GM23338 (cell line): ENCODE data around the gene HEY2. TPM values are rescaled to one million over a fixed set of nuclear protein-coding genes. Genes with fewer than 3 reads are reported as not detected.

Experiments used
- ATAC-seq: fragments of 200-7000 bp; cut with Tn5 transposase; 3 replicates; pipeline ENCODE4 v1.9.1; 2020
- DNase-seq: peaks from one replicate; pipeline ENCODE4 v3.0.0-alpha.2; 2015; ENCODE audit warnings: low spot score
- H2AFZ ChIP-seq: fragments of 200-600 bp; sonication (generic); 2 replicates; pipeline ENCODE4 v1.8.0; 2016; ENCODE audit warnings: antibody characterized with exemption, mild to moderate bottlenecking, moderate library complexity
- H3F3A ChIP-seq: fragments of 200-600 bp; sonication (generic); replicated peaks from 2 replicates; pipeline ENCODE4 v1.8.0; 2017; ENCODE audit warnings: antibody characterized with exemption, mixed run types, low read depth
- H3K27ac ChIP-seq: fragments of 200-600 bp; sonication (generic); 2 replicates; pipeline ENCODE4 v1.6.1; 2016; ENCODE audit warnings: low read depth
- H3K27me3 ChIP-seq: fragments of 200-600 bp; sonication (generic); 2 replicates; pipeline ENCODE4 v1.8.0; 2016; ENCODE audit warnings: mild to moderate bottlenecking, mixed run types, moderate library complexity; ENCODE audit not compliant: insufficient read depth
- H3K36me3 ChIP-seq: fragments of 200-600 bp; sonication (generic); 2 replicates; pipeline ENCODE4 v1.8.0; 2016; ENCODE audit warnings: mild to moderate bottlenecking; ENCODE audit not compliant: insufficient read depth
- H3K4me1 ChIP-seq: fragments of 200-600 bp; sonication (generic); 2 replicates; pipeline ENCODE4 v1.8.0; 2016; ENCODE audit warnings: mild to moderate bottlenecking, moderate library complexity; ENCODE audit not compliant: insufficient read depth
- H3K4me2 ChIP-seq: fragments of 200-600 bp; sonication (generic); 2 replicates; pipeline ENCODE4 v1.7.1; 2017; ENCODE audit warnings: mixed run types
- H3K4me3 ChIP-seq: fragments of 200-600 bp; sonication (generic); 2 replicates; pipeline ENCODE4 v1.6.1; 2016; ENCODE audit warnings: mixed run types
- H3K79me2 ChIP-seq: fragments of 200-600 bp; sonication (generic); replicated peaks from 2 replicates; pipeline ENCODE4 v1.8.0; 2017; ENCODE audit warnings: mild to moderate bottlenecking; ENCODE audit not compliant: insufficient read depth
- H3K9me2 ChIP-seq: fragments of 200-600 bp; sonication (generic); 2 replicates; pipeline ENCODE4 v1.8.0; 2017; ENCODE audit not compliant: insufficient read depth
- H4K20me1 ChIP-seq: fragments of 200-600 bp; sonication (generic); replicated peaks from 2 replicates; pipeline ENCODE4 v1.8.0; 2017; ENCODE audit warnings: mild to moderate bottlenecking; ENCODE audit not compliant: insufficient read depth
- H3K27ac Mint-ChIP-seq: 2 replicates; pipeline ENCODE4 v1.8.0; 2020; ENCODE audit warnings: inconsistent platforms, mild to moderate bottlenecking, moderate library complexity, mixed read lengths
- H3K27me3 Mint-ChIP-seq: 3 replicates; pipeline ENCODE4 v1.8.0; 2022; ENCODE audit warnings: low read depth, mild to moderate bottlenecking, moderate library complexity, mixed read lengths, inconsistent platforms; ENCODE audit not compliant: insufficient read depth, poor library complexity
- H3K36me3 Mint-ChIP-seq: 3 replicates; pipeline ENCODE4 v1.8.0; 2021; ENCODE audit warnings: low read depth, mild to moderate bottlenecking, inconsistent platforms, moderate library complexity, mixed read lengths
- H3K4me1 Mint-ChIP-seq: 3 replicates; pipeline ENCODE4 v1.8.0; 2020; ENCODE audit warnings: mild to moderate bottlenecking, inconsistent platforms, mixed read lengths
- H3K4me3 Mint-ChIP-seq: 3 replicates; pipeline ENCODE4 v1.8.0; 2021; ENCODE audit warnings: moderate library complexity, mild to moderate bottlenecking, inconsistent platforms, mixed read lengths
- H3K9me3 Mint-ChIP-seq: 3 replicates; pipeline ENCODE4 v1.8.0; 2020; ENCODE audit warnings: moderate library complexity, mild to moderate bottlenecking, inconsistent platforms, mixed read lengths
- CREB1 ChIP-seq: fragments of 250-450 bp; sonication (Bioruptor Pico); IDR thresholded peaks from 2 replicates; pipeline ENCODE4 v1.5.0; 2020; ENCODE audit warnings: low read depth, mild to moderate bottlenecking, moderate library complexity
- EZH2 ChIP-seq: fragments of 200-600 bp; sonication (generic); IDR thresholded peaks from one replicate; pipeline ENCODE4 v1.8.0; 2017; ENCODE audit warnings: antibody characterized with exemption, mild to moderate bottlenecking, low read depth; ENCODE audit not compliant: unreplicated experiment
- EZH2phosphoT487 ChIP-seq: fragments of 200-600 bp; sonication (generic); IDR thresholded peaks from one replicate; pipeline ENCODE4 v1.8.1; 2018; ENCODE audit warnings: antibody characterized with exemption; ENCODE audit not compliant: unreplicated experiment
- JUNB ChIP-seq: IDR thresholded peaks from one replicate; pipeline ENCODE4 v1.6.1; 2016; ENCODE audit warnings: antibody characterized with exemption; ENCODE audit not compliant: unreplicated experiment
- NANOG ChIP-seq: IDR thresholded peaks from 2 replicates; pipeline ENCODE4 v1.6.1; 2016; ENCODE audit warnings: antibody characterized with exemption, borderline replicate concordance
- POLR2AphosphoS5 ChIP-seq: IDR thresholded peaks from 2 replicates; pipeline ENCODE4 v1.6.1; 2016; ENCODE audit warnings: antibody characterized with exemption, low read depth
- STAT1 ChIP-seq: IDR thresholded peaks from one replicate; pipeline ENCODE4 v1.6.1; 2016; ENCODE audit warnings: antibody characterized with exemption; ENCODE audit not compliant: unreplicated experiment
- ZNF114 ChIP-seq: fragments of 250-450 bp; sonication (Bioruptor Pico); IDR thresholded peaks from 2 replicates; pipeline ENCODE4 v1.5.0; 2020; ENCODE audit warnings: mild to moderate bottlenecking, moderate library complexity
- ZNF331 ChIP-seq: fragments of 250-450 bp; sonication (Bioruptor Pico); IDR thresholded peaks from 2 replicates; pipeline ENCODE4 v1.5.0; 2020; ENCODE audit warnings: low read depth, mild to moderate bottlenecking, moderate library complexity
- polyA plus RNA-seq: library from polyadenylated mRNA; unstranded; fragments of >200 nt; fragmentation: Nextera tagmentation; extraction: Ambion mirVana; gene quantifications from 2 replicates; pipeline ENCODE4 v1.2.1, GENCODE V29; 2016
- total RNA-seq: library from RNA; depleted of rRNA; stranded (reverse); fragments of >200 nt; shearing (Covaris generic); gene quantifications from 2 replicates; pipeline ENCODE4 v1.2.3, GENCODE V29; 2014
- TF ChIP-seq, protein P1 (sequence below): fragments of 250-450 bp; sonication (Bioruptor Pico); IDR thresholded peaks from 2 replicates; pipeline ENCODE4 v1.5.0; 2020; ENCODE audit warnings: mild to moderate bottlenecking, moderate library complexity
- TF ChIP-seq, protein P2 (sequence below): IDR thresholded peaks from 2 replicates; pipeline ENCODE4 v1.6.1; 2016; ENCODE audit warnings: antibody characterized with exemption
- TF ChIP-seq, protein P3 (sequence below): IDR thresholded peaks from one replicate; pipeline ENCODE4 v1.6.1; 2018; ENCODE audit warnings: antibody characterized with exemption; ENCODE audit not compliant: unreplicated experiment
- TF ChIP-seq, protein P4 (sequence below), 2 experiments: fragments of 200-600 bp in 1 of 2; sonication (generic) in 1 of 2; conservative IDR thresholded peaks; 2 replicates each; pipeline versions ENCODE4 v1.5.1 to v1.6.1; 2016 to 2017; ENCODE audit warnings: antibody characterized with exemption in 2 of 2, low read depth in 2 of 2, mild to moderate bottlenecking in 2 of 2, moderate library complexity in 1 of 2

Gene HEY2
- total and polyA plus RNA-seq, 2 experiments from 2014 or later: 4.3 to 8.5 TPM

DNA sequence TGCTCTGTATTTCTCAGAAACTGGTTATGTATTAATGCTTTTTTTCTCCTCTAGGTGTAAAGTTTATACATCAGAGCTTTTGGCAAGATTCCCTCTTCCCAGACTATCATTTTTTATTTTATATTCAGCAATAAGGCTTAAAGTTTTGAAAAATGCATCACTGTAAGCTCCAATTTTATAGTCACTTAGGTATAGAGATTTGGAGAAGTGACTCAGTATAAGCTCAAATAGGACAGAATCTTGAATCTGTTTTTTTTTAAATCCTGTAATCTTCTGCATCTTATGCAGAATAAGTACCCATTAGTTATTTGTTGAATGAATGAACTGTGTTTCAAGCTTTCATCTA, 42.4 kb downstream of the HEY2 start:
- H3K9me3 Mint-ChIP-seq: no peaks in the 10 kb centered on the region
- peaks cover 24% of the 10 kb centered on the region for H3K4me1 Mint-ChIP-seq
- DNase-seq: no peak
- H3K4me1 ChIP-seq: peaks cover 19% of the 10 kb centered on the region
- H3K79me2 ChIP-seq: peaks cover 13% of the 10 kb centered on the region
- H3K27me3 Mint-ChIP-seq: peaks cover 4% of the 10 kb centered on the region
- no peak for ATAC-seq
- H4K20me1 ChIP-seq: no peaks in the 10 kb centered on the region
- H3K4me3 Mint-ChIP-seq: peak overlapping the region; percentile 82
- no peaks in the 10 kb centered on the region; the same call in 2 of the 3 replicates for H3K36me3 Mint-ChIP-seq
- H3K27ac Mint-ChIP-seq: no peak overlapping the region
- peak overlapping the region; percentile 92 for H3K4me2 ChIP-seq
- no peaks in the 10 kb centered on the region for H3K27me3 ChIP-seq
- no peaks in the 10 kb centered on the region for H3K36me3 ChIP-seq
- H2AFZ ChIP-seq: no peak overlapping the region
- H3F3A ChIP-seq: peaks cover 7% of the 10 kb centered on the region; the same call in 1 of the 2 replicates
- H3K9me2 ChIP-seq: no peaks in the 10 kb centered on the region
- TF ChIP-seq, protein P1, sequence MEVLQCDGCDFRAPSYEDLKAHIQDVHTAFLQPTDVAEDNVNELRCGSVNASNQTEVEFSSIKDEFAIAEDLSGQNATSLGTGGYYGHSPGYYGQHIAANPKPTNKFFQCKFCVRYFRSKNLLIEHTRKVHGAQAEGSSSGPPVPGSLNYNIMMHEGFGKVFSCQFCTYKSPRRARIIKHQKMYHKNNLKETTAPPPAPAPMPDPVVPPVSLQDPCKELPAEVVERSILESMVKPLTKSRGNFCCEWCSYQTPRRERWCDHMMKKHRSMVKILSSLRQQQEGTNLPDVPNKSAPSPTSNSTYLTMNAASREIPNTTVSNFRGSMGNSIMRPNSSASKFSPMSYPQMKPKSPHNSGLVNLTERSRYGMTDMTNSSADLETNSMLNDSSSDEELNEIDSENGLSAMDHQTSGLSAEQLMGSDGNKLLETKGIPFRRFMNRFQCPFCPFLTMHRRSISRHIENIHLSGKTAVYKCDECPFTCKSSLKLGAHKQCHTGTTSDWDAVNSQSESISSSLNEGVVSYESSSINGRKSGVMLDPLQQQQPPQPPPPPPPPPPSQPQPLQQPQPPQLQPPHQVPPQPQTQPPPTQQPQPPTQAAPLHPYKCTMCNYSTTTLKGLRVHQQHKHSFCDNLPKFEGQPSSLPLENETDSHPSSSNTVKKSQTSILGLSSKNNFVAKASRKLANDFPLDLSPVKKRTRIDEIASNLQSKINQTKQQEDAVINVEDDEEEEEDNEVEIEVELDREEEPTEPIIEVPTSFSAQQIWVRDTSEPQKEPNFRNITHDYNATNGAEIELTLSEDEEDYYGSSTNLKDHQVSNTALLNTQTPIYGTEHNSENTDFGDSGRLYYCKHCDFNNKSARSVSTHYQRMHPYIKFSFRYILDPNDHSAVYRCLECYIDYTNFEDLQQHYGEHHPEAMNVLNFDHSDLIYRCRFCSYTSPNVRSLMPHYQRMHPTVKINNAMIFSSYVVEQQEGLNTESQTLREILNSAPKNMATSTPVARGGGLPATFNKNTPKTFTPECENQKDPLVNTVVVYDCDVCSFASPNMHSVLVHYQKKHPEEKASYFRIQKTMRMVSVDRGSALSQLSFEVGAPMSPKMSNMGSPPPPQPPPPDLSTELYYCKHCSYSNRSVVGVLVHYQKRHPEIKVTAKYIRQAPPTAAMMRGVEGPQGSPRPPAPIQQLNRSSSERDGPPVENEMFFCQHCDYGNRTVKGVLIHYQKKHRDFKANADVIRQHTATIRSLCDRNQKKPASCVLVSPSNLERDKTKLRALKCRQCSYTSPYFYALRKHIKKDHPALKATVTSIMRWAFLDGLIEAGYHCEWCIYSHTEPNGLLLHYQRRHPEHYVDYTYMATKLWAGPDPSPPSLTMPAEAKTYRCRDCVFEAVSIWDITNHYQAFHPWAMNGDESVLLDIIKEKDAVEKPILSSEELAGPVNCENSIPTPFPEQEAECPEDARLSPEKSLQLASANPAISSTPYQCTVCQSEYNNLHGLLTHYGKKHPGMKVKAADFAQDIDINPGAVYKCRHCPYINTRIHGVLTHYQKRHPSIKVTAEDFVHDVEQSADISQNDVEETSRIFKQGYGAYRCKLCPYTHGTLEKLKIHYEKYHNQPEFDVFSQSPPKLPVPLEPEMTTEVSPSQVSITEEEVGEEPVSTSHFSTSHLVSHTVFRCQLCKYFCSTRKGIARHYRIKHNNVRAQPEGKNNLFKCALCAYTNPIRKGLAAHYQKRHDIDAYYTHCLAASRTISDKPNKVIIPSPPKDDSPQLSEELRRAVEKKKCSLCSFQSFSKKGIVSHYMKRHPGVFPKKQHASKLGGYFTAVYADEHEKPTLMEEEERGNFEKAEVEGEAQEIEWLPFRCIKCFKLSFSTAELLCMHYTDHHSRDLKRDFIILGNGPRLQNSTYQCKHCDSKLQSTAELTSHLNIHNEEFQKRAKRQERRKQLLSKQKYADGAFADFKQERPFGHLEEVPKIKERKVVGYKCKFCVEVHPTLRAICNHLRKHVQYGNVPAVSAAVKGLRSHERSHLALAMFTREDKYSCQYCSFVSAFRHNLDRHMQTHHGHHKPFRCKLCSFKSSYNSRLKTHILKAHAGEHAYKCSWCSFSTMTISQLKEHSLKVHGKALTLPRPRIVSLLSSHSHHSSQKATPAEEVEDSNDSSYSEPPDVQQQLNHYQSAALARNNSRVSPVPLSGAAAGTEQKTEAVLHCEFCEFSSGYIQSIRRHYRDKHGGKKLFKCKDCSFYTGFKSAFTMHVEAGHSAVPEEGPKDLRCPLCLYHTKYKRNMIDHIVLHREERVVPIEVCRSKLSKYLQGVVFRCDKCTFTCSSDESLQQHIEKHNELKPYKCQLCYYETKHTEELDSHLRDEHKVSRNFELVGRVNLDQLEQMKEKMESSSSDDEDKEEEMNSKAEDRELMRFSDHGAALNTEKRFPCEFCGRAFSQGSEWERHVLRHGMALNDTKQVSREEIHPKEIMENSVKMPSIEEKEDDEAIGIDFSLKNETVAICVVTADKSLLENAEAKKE (CRISPR knock-in tag): no peak
- TF ChIP-seq NANOG: no peak
- TF ChIP-seq, protein P2, sequence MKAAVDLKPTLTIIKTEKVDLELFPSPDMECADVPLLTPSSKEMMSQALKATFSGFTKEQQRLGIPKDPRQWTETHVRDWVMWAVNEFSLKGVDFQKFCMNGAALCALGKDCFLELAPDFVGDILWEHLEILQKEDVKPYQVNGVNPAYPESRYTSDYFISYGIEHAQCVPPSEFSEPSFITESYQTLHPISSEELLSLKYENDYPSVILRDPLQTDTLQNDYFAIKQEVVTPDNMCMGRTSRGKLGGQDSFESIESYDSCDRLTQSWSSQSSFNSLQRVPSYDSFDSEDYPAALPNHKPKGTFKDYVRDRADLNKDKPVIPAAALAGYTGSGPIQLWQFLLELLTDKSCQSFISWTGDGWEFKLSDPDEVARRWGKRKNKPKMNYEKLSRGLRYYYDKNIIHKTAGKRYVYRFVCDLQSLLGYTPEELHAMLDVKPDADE: no peak
- no peak for TF ChIP-seq POLR2AphosphoS5
- TF ChIP-seq, protein P3, sequence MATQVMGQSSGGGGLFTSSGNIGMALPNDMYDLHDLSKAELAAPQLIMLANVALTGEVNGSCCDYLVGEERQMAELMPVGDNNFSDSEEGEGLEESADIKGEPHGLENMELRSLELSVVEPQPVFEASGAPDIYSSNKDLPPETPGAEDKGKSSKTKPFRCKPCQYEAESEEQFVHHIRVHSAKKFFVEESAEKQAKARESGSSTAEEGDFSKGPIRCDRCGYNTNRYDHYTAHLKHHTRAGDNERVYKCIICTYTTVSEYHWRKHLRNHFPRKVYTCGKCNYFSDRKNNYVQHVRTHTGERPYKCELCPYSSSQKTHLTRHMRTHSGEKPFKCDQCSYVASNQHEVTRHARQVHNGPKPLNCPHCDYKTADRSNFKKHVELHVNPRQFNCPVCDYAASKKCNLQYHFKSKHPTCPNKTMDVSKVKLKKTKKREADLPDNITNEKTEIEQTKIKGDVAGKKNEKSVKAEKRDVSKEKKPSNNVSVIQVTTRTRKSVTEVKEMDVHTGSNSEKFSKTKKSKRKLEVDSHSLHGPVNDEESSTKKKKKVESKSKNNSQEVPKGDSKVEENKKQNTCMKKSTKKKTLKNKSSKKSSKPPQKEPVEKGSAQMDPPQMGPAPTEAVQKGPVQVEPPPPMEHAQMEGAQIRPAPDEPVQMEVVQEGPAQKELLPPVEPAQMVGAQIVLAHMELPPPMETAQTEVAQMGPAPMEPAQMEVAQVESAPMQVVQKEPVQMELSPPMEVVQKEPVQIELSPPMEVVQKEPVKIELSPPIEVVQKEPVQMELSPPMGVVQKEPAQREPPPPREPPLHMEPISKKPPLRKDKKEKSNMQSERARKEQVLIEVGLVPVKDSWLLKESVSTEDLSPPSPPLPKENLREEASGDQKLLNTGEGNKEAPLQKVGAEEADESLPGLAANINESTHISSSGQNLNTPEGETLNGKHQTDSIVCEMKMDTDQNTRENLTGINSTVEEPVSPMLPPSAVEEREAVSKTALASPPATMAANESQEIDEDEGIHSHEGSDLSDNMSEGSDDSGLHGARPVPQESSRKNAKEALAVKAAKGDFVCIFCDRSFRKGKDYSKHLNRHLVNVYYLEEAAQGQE: no peak
- TF ChIP-seq STAT1: no peak
- no peak for TF ChIP-seq EZH2
- TF ChIP-seq ZNF114: no peak
- no peak for TF ChIP-seq EZH2phosphoT487
- TF ChIP-seq, protein P4, sequence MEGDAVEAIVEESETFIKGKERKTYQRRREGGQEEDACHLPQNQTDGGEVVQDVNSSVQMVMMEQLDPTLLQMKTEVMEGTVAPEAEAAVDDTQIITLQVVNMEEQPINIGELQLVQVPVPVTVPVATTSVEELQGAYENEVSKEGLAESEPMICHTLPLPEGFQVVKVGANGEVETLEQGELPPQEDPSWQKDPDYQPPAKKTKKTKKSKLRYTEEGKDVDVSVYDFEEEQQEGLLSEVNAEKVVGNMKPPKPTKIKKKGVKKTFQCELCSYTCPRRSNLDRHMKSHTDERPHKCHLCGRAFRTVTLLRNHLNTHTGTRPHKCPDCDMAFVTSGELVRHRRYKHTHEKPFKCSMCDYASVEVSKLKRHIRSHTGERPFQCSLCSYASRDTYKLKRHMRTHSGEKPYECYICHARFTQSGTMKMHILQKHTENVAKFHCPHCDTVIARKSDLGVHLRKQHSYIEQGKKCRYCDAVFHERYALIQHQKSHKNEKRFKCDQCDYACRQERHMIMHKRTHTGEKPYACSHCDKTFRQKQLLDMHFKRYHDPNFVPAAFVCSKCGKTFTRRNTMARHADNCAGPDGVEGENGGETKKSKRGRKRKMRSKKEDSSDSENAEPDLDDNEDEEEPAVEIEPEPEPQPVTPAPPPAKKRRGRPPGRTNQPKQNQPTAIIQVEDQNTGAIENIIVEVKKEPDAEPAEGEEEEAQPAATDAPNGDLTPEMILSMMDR (conservative IDR thresholded peaks at IDR 0.05; ENCODE audit: low read depth in 2 of 2): no peak; a peak in 1 of 4 replicates
- TF ChIP-seq JUNB: no peak
- TF ChIP-seq CREB1 (CRISPR knock-in tag): no peak
- TF ChIP-seq ZNF331: no peak
- peak overlapping the region; percentile 85 for H3K4me3 ChIP-seq
- no peak overlapping the region for H3K27ac ChIP-seq
